Placental pericyte (primary cell): Measurements from ENCODE around the gene CCDC14. TPM values are rescaled to one million over a fixed set of nuclear protein-coding genes. Genes with fewer than 3 reads are reported as not detected.

Source experiments
- total RNA-seq: library from RNA; depleted of rRNA; stranded (reverse); fragments of >200 nt; gene quantifications from 2 replicates; pipeline ENCODE4 v1.2.3, GENCODE V29; 2012

Gene CCDC14
- total RNA-seq: 20.4 and 63.0 TPM in 2 replicates

DNA sequence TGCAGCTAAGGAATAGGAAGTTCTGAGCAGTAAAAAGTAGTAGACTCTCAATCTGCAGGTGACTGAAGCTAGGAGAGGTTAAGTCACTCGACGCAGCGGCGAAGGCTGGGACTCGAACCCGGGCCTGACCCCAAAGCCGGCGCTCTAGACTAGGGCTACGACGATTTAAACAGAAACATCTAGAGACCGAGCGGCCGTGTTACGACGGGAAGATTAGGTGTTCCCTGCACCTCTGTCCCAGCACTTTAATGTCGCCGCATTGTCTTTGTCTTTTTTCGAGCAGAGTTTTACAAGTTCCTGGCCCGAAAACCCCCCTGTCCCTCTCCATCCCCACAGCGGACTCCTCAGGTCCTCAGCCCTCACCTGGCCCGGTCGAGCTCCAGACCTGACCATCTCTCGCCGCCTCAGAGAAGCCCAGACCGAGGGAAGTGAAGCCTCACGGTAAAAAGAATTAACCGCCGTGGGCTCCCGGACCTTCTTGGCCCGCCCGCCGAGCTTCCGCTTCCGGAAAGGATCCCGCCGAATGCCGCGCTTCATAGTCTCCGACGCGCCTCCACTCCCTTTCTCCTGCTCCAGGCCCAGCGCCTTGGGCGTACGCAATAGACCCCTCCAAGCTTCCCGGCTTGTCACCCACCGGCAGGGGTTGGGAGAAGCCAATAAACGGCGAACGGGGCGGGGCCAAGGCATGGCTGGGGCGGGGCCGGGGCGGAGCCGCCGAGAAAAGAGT is at the start of gene CCDC14:
CCDC14 (minus strand) TSS at position 449 of the 727 bp plus-strand sequence; CDS start at position 393, 56 bp downstream.

GRCh38 chr3:123991730-123992588 is 30.9 kb upstream of the CCDC14 start, which contains the start of gene ROPN1:
TSS of gene ROPN1 (minus strand) at chr3:123992124. CDS start at chr3:123980481, 11,643 bp downstream.

DNA sequence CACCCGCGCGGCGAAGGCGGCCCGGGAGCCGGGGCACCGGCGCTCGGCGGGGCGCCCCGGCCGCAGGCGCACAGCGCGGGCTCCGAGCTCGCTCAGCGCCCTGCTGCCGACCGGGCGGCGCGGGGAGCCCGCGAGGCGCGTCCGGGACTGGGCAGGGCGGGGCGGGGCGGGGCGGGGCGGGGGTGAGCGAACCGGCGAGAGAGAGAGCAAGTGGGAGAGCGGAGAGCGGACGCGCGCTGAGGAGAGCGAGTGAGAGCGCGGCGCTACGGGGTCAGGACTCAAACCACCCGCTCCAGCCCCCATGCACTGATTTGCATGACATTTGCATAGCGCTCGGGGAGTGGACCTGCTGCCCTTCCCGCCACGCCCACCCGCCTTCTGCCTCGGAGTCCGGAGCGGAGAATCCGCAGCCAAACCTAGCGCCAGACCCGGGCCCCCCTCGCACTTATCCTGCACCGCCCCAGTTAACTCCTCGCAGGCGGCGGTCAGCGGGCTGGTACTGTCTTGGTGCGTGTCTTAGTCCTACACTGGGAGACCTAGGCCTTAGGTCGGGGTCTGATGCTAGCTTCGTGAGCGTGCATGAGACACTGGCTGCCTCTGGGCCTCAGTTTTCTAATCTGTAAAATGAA is 76.7 kb downstream of the CCDC14 start, which contains the start of gene MYLK:
MYLK (minus strand) TSS at position 130 of the 629 bp plus-strand sequence. CDS start 90,491 bp downstream, outside the sequence.

Other genes starting within 250 kb of the CCDC14 start
- gene MYLK, start 76.9 kb downstream of the CCDC14 start, total RNA-seq: 170 and 233 TPM in 2 replicates
- gene ROPN1, start 30.9 kb upstream of the CCDC14 start, total RNA-seq: not detected in 2 replicates
- gene KALRN, start 72.1 kb upstream of the CCDC14 start, total RNA-seq: 1.3 and 2.4 TPM in 2 replicates